Superior temporal gyrus (tissue), 1 donor: ENCODE results near the gene USH2A.
"Not testable (repeated sequence)": the region's sequence is repeated elsewhere in the genome, so short reads cannot be mapped to it uniquely, and the experiment has no call there.

ENCODE experiments used
- DNase-seq: peaks from one replicate; pipeline ENCODE4 v3.0.0-alpha.2; 2016; ENCODE audit errors: extremely low spot score

USH2A gene

DNA sequence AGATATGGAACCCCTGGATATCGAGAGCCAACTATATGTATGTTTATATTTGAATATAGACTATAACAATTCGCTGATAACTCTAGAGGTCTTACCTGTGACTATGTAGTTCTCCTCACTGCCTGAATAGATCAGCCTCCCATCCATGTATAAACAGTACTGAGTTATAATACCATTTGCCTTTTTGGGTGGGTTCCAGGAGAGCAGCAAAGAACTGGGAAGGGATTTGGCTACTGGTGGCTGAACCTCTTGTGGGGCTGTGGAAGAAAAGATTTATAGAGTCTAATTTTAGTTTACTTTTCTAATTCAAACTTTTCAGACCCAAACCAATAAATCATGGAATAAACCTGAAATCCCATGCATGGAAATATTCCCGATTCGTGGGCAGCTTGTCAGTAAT is 376.9 kb downstream of the USH2A start:
- DNase-seq = no peak

DNA sequence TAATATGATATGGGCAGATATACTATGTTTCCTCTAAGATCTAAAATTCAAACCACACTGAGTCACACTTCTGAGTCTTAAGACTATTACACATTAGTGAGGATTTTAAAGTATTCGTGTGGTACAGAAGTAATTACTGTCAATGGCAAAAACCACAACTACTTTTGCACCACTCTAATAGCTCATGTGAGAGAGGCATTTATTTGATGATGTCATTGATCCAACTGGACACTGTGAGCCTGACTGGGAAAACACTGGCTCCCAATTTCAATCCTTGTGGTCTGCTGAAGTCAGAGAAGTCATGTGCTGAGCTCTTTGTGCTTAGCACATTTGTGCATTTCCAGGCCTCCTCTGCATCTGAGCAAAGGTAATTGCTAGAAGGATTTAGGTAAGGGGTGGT is 377.8 kb downstream of the USH2A start:
- no peak for DNase-seq

DNA sequence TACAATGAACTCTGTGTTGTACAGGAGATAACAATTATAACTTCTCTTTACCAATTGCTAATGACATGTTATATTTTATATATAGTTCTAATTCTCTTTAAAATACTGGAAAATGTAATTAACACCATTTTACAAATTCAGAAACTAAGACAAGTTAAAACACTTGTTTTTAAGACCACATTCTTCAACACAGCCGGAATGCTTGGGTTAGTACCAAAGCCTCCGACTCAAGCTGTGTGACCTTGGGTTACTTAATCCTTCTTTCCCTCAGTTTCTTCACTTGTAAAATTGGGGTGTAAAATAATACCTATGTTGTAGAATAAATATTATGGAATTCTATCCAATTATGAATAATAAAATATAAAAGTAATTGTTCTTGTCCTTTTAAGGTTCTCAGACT is 378.7 kb downstream of the USH2A start:
- DNase-seq = no peak

DNA sequence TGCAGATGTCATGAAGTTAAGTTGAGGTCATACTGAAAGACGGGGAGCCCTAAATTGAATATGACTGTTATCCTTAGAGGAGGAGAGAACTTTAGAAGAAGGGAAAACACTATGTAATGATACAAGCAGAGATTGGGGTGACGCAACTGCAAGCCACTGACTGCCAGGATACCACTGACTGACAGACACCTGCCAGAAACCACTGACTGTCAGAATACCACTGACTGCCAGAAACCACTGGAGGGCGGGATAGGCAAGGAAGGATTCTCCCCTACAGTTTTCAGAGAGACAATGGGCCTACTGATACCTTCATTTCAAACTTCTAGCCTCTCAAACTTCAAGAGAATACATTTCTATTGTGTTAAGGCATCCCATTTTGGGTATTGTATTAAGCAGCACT is 388.7 kb downstream of the USH2A start:
- DNase-seq = no peak

DNA sequence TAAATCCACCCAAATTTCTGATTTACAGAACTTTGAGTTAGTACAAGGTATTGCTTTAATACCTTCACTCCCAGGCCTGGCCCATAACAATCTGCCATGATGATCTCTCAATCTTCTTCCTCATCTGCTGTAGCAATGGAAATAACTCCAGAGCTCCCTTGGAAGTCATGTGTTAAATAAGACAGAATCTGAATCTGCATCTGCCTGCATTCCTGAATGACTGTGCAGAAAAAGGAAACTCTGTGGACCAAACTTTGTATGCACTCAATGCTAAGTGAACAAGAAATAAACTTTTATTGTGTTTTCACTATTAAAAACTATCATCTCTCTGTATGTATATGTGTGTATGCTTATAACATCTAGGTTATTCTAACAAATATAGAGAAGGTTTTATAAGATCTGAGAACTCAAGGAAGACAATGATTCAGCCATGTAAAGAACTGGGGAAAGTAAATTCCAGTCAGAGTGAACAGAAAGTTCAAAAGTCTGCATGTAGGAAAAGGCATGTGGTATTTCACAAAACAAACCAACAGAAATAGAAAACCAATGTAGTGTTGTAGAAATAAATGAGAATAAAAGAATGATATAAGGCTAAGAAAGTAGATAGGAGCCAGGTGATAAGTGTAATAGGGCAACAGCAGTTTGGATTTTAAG is 390.2 kb downstream of the USH2A start:
- DNase-seq = no peak

DNA sequence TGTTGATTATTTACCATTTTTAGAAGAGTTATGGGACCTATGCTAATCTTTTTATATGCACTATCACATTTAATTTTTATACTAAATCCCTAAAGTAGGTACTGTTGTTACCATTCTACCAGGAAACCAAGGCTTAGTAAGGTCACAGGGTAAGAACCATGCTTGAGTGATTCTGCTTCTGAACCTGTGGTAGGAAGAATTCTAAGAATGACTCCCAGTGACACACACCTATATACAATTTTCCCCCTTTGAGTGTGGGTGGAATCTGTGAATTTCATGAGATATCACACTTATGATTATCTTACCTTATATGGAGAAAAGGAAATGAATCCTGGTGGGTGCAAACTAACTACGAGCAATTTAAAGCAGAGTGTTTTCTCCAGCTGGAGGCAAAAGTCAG is 391.0 kb downstream of the USH2A start:
- no peak for DNase-seq

DNA sequence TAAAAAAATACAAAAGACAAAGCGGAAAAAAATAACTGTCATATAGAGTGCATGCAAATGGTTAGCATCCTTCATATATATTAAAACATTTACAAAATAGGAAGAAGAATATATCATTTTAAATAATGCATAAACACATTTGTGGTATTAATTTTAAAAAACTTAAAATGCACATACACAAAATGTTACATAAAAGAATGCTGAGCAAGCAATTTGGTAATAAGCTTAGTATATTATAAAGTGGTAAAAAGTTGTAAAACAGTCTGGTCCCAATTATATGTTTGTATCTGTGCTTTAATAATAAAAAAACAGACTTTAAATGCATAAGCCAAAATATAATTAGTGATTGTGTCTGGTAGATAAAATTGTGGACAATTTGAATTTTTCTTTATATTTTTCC is 394.6 kb downstream of the USH2A start:
- no peak for DNase-seq

DNA sequence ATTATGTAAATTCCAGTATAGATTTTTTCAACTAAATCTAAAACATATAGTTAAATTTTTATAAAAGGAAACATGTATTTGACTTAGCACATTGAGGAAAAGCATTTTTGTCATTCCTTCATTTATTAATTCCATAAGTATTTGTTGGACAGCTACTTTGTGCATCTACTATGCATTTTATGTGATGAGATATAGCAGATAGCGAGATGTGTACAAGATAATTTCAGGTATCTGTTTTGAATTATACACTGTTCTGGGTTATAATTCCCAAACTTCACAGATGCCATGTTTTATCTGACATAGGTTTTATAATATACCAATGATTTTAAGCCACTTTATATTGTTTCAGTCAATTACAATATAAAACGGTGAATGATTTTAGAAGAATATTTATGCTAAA is 398.7 kb downstream of the USH2A start:
- DNase-seq = no peak

DNA sequence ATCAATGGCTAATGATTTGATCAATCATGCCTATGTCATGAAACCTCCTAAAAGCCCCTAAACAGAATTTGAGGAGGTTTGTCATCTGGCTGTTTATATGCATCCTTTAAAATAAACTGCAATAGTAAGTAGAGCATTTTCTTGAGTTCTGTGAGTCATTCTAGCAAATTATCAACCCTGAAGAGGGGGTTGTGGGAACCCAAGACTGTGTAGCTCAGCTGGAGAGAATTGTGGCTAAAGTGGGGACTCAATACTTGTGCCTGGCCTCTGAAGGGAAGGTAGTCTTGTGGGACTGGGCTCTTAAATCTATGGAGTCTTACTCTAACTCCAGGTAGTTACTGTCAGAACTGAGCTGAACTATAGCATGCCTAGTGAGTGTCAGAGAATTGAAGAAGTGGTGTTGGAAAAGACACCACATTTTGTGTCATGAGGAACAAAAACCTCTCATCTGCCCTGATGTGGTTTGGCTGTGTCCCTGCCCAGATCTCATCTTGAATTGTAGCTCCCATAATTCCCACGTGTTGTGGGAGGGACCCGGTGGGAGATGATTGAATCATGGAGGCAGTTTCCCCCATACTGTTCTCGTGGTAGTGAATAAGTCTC is 402.4 kb downstream of the USH2A start:
- no peak for DNase-seq

DNA sequence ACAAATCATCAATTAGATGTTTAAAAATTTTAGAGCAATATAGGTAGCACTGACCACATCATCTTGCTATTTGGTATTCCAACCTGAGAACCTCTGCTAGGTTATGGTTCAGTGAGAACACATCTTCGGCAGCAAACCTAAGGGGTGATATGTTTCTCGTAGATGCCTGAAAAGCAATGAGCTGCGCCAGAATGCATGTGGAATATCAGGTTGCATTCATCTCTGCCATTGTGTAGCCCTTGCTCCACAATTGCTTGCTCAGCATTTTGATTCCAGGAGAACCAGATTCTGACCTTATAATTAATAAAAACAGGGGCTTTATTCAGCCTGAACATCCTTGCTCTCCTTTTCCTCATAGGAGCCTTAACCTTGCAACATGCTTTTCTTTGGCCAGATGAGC is 408.1 kb downstream of the USH2A start:
- DNase-seq = no peak

DNA sequence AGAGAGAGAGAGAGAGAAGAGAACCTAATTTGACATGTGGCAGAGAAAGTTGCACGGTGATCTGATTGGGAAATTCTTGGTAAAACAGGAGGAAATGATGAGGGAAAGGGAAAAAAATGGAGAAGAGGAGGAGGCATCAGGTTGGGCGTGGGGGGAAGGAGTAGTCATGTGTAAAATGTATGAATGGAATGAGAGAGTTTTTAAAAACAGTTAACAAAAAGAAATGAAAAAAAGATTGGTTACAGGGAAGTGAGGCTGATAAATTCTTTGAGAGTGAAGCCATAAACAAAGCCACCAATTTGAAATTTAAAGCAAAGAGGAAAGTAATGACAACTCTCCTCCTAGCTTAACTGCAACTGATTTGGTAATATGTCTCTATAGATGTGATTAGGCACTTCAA is 409.2 kb downstream of the USH2A start:
- no peak for DNase-seq

DNA sequence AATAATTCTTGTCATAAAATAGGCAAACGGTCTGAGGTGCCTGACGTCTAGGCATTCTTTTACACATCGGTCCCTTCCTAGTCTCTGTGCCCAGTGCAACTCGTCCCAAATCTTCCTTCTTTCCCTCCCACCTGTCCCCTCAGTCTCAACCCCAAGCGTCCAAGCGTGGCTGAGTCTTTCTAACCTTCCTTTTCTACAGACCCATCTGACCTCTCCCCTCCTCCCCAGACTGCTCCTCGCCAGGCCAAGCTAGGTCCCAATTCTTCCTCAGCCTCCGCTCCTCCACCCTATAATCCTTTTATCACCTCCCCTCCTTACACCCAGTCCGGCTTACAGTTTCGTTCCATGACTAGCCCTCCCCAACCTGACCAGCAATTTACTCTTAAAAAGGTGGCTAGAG is 413.8 kb downstream of the USH2A start:
- DNase-seq = not testable (repeated sequence)

DNA sequence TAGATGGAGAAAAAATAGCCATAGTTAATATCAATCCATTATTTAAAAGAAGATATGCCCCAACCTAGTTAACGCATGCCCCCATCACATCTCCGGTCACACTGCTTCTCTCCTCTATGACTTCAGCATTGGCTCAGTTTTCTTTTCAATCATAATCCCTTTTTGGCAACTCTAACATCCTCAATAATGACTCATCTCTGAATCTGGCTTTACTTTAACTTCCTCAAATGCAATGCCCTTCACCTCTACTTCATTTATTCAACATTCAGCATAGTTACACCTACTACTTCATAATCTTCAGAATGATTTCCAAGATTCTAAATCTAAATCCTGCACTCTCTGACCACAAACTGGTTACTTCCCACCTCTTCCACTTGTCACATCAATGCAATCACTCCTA is 417.3 kb downstream of the USH2A start:
- DNase-seq = no peak

DNA sequence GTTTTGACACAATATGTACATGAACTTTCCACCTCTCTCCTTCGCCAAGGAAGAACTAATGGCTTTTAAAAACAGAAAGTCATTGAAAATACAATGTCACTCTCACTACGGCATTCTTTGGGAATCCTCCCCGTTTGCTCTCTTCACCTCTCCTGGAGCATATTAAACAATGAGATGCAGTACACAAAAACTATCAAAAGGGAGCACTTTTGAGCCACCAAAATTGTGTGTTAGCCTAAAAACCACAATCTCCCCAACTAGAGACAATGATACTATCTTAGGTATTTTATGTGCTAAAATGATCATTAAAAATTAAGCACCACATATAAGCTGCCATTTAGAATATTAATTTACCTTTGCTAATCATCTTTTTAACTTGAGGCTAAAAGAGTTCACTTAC is 430.6 kb downstream of the USH2A start:
- peak; percentile 79 for DNase-seq

DNA sequence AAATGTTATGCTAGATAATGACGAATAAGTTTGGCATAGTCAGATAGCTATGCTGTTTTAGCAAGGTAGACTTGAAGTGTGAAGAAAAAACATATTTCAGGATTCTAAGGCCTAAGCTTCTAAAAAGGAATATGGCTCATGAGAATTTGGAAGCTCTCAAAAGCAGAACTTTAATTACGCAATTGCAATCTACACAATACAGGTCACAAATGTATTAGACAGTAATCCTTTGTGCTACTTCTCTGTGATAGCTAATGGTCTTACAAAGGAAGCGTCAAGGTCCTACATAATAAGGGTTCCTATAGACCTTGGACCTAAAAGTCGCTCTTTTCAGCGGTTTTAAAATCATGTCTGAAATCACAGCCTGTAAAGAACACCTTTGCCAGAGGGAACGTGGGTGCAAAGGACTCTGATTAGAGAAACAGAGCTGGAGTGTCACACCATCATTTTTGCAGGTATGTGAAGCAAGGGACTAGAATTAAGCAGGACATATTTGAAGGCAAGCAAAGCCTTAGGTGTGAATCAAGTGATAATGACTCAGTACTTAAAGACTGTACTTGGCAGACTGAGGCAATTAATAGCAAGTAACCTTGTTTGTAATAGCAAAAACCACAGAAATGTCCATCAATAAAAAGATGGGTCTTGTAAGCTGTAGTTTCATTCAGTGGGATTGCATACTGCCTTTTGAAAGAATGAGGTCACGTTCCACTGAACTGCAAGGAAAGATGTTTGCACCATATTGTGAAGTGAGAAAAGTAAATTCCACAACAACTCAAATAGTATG is 436.0 kb downstream of the USH2A start:
- no peak for DNase-seq

DNA sequence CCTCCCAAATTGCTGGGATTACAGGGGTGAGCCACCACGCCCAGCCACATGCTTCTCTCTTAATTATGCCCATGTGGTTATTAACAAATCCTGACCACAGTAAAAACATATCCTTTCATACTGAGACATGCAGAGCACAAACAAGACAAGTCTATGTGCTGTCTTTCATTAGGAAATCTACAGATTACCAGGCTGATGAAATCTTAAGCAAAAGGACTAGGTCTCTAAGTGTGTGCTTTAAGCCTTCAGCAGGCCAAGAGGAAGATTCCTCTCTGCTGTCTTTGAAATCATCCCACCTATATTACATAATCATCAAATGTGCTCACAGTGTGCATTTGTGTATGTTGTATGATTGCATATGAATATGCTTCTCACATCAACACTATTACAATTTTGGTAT is 436.8 kb downstream of the USH2A start:
- no peak for DNase-seq

DNA sequence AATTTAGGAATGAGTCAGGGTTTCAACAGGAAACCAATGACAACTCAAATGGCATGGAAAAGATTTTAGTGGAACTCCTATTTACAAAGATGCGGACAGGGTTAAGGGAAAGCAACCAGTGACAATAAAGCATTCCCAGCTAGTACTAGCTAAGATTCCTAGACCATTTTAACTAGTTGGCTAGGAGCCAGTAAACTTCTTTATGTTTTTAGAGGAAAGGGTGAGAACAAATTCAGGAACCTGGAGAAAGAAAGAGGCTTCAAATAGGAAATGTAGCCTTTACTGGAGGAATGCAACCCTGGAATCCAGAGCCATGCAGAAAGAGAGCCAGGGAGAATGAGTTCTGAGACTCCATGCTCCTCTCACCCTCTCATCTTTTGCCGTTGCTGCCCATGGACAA is 439.6 kb downstream of the USH2A start:
- no peak for DNase-seq

DNA sequence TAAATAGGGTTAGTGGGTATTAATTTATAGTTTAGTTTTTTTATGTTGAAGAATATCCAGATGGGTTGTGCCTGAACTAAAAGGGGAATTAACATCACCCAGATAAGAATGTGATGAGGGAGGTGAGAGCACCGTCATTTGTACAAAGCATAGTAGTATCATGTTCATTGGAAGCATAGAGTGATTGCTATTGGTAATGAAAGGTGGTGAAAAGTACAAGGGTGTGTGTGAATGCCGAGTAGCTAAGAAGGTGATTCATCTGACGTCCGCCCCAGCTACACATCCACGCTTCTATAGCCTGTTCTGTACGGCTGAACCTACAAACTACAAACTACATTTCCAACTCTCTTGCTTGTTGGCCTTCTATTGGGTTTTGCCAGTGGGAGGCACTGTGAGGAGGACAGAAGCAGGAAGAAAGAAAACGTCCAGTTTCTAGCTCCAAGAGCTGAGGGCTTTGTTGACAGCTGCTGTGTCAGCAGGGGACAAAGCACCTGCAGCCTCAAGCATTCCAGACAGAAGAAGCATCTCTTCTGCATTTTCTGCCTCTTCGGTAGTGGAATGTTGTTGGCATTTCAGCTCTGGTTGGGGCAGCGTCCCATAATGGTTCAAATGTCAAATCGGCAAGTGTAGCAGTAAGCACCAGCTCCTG is 451.3 kb downstream of the USH2A start:
- no peak for DNase-seq

DNA sequence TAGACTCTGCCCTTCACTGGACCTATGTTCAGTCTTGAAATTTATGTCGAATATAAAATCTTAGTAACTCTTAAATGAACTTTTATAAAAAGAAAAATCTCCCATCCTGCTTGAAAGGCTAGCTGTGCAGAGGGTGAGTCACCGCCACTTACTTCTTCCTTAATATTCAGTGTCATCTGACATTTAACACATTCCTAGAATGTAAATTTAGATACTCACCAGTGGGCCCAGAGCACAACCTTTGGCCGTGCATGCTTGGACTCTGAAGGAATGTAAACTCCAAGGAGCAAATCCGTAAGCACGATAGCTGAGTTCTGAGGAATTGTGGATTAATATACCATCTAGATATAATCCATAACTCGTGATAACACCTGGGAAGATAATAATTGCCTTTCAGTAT is 452.8 kb downstream of the USH2A start:
- no peak for DNase-seq

DNA sequence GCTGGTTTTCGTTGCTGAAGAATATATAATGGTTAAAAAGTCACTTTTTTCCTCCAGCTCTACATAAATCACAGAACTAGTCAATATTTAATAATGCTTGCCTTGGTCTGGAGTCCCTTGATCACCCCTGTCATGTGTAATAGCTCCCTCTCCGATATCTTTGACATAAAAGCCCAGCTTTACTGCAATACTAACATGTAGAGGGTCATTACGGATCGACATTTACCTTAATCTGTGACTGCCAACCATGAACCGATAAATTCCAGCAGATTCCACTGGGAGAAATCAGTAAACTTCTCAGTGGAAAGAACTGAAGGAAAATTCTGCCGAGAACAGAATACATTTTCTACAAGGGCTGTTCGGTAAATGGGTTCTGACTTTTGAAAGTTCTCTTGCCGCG is 459.6 kb downstream of the USH2A start:
- DNase-seq = no peak

DNA sequence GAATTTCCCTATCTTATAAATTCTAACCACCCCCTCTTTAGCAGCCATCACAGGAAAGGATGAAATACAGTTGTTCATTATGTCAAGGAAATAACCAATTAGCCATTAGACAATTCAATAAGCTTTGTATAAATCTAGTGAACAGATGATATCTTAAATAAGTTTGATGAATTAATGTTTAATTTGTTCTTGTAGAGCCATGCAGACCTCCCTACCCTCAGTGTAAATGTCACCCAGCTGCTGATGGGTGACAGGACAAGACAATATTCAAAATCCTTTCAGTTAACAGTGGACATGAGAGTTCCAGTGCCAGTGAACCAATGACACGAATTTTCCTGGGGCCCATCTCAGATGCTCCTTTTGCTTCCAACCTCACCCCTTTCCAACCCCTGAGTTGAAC is 460.2 kb downstream of the USH2A start:
- DNase-seq = no peak

DNA sequence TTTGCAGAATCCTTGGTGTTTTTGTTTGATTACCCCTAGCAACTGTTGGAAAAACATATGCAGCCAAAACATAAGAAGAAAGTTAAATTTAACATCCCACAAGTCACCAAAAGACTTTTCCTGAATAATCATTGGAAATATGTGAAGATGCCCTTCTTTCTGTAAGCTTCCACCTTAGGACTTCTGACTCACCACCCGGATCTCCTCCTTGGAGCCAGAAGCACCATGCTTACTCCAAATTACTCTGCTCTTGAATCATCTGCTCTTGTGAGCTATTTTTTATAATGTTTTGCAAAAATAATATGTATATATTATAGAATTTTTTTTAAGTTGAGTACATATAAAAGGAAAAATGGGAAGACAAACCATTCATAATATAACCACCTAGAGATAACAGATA is 464.4 kb downstream of the USH2A start:
- DNase-seq = no peak

DNA sequence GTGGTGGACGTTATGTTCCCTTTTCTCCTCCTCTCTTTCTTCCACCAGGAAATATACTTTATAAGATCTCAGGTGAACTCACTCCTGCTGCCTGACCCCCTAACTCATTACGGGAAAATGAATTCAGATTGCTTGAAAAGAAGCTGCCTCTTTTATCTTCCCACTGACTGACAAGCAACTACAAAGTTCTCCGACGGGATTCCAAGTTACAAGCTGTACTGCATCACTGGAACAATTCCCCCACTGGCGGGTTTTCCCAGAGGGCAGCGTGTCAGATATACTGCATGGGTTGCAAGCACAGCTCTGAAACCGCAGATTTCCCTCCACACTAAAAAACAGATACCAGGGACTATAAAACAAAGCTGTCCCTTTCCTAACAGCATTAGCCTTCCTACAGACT is 465.6 kb downstream of the USH2A start:
- no peak for DNase-seq
